Left renal pelvis (tissue), 4 donors: ENCODE measurements around the gene RTN4R. TPM values are rescaled to one million over a fixed set of nuclear protein-coding genes. Genes with fewer than 3 reads are reported as not detected.

Source experiments
- DNase-seq, 4 donors: peaks; one replicate each; pipeline ENCODE4 v3.0.0-alpha.2; 2013; ENCODE audit warnings: low read depth in 4 of 4, low spot score in 3 of 4
- polyA plus RNA-seq, 4 donors: library from polyadenylated mRNA; unstranded; fragments of 120-200 nt; gene quantifications; one replicate each; pipeline ENCODE4 v1.2.1, GENCODE V29; 2013; ENCODE audit not compliant: insufficient read length in 4 of 4

The RTN4R gene
- polyA plus RNA-seq, 4 donors, result 4.5 to 18.0 (median 7.2) TPM

- DNase-seq, result no peak
These were observed 23.9 kb downstream of the RTN4R start for GRCh38 chr22:20244250-20244648.

GRCh38 chr22:20243537-20244249, 24.4 kb downstream of the RTN4R start:
- no peak for DNase-seq

GRCh38 chr22:20243176-20243536, 25.0 kb downstream of the RTN4R start:
- DNase-seq, result no peak

GRCh38 chr22:20242393-20243175, 25.5 kb downstream of the RTN4R start:
- DNase-seq, result no peak

GRCh38 chr22:20241579-20242392, 26.3 kb downstream of the RTN4R start:
- DNase-seq, result no peak

GRCh38 chr22:20240900-20241299, 27.2 kb downstream of the RTN4R start:
- DNase-seq, result no peak

GRCh38 chr22:20240447-20240764, 27.7 kb downstream of the RTN4R start:
- DNase-seq, result peak; percentile 71 to 83 (median 76)

GRCh38 chr22:20239676-20240446, 28.3 kb downstream of the RTN4R start:
- DNase-seq, result no peak

- no peak for DNase-seq
These were observed 29.0 kb downstream of the RTN4R start for GRCh38 chr22:20238901-20239675.

GRCh38 chr22:20238536-20238900, 29.6 kb downstream of the RTN4R start:
- no peak for DNase-seq

GRCh38 chr22:20237480-20238440, 30.4 kb downstream of the RTN4R start:
- no peak for DNase-seq

GRCh38 chr22:20236052-20236717, 31.9 kb downstream of the RTN4R start:
- DNase-seq, result no peak

- no peak for DNase-seq
These were observed 32.6 kb downstream of the RTN4R start for GRCh38 chr22:20235389-20235991.

GRCh38 chr22:20234760-20235388, 33.2 kb downstream of the RTN4R start:
- no peak for DNase-seq

- DNase-seq, result no peak
These were observed 33.8 kb downstream of the RTN4R start for GRCh38 chr22:20234314-20234682.

GRCh38 chr22:20233351-20234313, 34.5 kb downstream of the RTN4R start:
- no peak for DNase-seq
